HG02973 (cell line): ENCODE data around the gene MBNL2.

Experiments used
- ATAC-seq: cut with Tn5 transposase; IDR thresholded peaks from one replicate; pipeline ENCODE4 v1.9.1; 2021; ENCODE audit warnings: moderate library complexity; ENCODE audit not compliant: unreplicated experiment

MBNL2 gene

GRCh38 chr13:97269603-97270002 is 47.5 kb downstream of the MBNL2 start:
- no peak for ATAC-seq

DNA sequence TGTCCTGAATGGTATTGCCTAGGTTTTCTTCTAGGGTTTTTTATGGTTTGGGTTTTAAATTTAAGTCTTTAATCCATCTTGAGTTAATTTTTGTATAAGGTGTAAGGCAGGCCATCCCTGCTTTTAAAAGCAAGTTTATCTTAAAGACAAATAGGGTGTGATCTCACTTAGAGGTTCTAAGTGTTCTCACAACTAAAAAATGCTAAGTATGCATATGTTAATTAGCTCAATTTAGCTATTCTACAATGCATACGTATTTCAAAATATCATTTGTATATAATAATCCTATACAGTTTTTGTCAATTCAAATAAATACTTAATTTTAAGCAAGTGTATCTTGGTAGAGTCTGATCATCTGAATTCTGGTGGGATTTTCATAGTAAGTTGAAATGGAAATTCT is 50.4 kb downstream of the MBNL2 start:
- no peak for ATAC-seq

GRCh38 chr13:97273341-97273831 is 51.3 kb downstream of the MBNL2 start:
- no peak for ATAC-seq

DNA sequence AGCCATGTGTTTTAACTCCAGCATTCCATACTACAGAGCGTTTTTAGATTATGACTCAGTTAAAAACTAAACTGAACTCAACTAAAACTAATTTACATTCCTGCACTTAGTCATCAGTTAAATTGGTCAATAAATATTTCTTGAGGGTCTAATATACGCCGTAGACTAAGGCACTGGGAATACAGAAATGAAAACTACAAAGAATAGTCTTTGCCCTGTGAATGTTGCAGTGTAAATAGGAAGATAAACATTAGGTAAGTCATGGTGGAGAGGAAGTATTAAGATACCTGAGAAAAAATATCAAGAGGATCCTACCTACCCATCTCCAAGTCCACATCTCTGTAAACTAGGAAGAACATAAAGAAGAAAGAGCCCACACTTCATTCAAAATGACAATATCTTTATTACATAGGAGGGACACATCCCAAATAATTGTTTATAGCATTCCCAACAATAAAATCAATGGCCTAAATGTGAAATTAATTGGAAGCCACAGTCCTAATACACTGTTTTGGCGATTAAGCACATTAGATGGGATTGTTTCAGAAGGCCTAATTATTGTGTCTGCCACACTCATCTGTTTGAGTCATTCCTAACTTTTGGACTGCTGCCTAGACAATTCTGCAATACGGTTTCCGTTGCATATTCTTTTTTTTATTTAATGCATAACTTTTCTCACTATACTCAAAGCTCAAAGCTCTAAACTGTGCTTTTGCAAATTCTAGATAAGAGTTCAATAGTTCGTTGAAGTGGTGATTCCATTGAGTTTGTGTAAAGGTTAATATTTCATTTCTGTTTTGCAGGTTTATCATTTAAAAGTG is 52.9 kb downstream of the MBNL2 start:
- no peak for ATAC-seq

DNA sequence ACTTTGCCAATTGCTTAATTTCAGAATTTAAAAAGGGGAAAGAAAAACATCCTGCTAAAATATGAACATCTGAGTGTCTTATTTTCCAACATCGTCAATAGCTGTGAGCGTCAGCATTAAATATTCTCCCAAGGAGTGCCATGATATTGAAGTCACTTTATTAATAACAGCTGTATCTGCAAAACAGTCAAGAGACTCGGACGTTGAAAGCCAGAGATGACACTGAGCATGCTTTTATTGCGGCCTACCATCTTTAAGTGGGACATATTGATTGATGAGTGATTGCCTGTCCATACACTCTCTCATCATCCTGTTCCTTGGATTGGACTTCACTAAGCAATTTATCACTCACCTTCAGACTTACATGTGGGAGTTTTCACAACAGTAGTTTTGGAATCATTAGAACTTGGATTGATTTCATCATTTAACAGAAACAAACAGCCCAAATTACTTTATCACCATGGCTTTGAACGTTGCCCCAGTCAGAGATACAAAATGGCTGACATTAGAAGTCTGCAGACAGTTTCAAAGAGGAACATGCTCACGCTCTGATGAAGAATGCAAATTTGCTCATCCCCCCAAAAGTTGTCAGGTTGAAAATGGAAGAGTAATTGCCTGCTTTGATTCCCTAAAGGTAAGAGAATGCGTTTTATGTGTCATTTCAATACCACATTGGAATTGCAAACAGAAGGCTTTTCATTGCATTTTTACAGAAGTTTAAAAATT is 53.8 kb downstream of the MBNL2 start:
- no peak for ATAC-seq

DNA sequence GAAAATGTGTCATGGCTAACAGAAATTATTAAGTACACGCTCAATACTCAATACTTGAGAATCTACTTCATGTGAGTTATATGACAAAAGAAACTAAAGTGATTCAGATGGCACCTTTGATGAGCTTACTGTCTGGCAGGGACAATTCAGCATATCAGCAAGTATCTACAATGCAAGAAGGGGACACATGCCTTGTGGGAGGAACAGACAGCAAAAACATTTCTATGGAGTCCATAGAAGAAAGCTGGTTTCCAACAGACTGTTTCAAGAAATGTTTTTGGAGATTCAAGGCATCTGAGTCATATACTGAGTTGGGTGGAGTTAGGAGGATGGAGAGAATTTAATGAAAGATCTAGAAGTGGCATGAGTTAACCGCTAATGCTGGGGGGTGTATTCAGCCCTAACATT is 54.7 kb downstream of the MBNL2 start:
- ATAC-seq, result no peak

- ATAC-seq, result no peak
These were observed 56.6 kb downstream of the MBNL2 start for GRCh38 chr13:97278435-97279411.

DNA sequence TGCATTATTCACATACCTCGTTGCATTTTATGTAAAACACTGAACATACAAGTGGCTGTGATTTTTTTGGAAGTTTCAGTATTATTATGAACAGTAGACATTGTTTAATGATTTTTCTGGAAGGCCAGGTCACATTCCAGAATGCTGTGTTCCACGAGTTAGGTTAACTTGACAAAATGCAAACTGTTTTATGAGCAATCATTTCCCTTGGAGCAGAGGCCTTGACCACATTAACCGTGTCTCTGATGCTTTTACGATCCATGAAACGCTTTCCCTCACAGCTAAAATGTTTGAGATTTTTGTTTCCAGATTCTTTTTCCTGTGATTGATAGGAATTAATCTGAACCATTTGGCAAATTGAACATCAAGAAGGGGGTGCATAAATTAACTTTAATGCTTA is 57.8 kb downstream of the MBNL2 start:
- ATAC-seq, result no peak

- no peak for ATAC-seq
These were observed 58.3 kb downstream of the MBNL2 start for GRCh38 chr13:97280478-97280877.

DNA sequence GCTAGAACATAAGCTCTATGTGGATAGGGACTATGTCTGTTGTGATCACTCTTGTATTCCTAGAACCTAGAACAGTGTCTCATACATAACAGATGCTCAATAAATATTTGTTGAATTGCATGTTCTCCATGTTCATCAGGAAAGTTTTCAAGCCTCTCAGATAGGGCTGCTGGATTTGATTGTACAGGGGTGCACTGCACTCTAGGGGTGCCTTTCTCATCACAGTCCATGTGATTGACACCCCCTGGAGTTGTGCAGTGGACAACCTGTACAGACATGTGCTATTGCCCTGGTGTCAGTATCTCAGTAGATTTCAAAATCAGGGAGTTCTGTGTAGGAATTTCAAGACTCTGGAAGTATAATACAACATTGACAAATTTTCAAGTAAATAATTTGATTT is 58.9 kb downstream of the MBNL2 start:
- no peak for ATAC-seq

DNA sequence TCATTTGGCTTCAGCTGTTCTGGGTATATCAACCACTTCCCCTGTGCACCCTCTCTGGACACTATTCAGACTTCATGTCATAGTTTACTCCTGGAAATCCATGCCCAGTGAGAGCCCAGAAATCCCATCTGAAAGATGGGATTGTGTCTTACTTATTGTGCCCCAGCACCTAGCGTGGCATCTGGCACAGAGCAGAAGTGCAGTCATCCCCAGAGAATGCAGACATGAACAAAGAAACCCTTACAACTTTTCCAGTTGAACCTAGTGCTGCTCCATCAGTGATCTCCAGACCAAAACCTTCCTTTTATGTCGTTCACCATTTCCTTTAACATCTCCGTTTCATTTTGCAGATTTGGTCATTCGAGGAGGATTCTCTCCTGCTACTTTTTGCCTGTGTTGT is 60.6 kb downstream of the MBNL2 start:
- ATAC-seq, result no peak

- peak; percentile 61 for ATAC-seq
These were observed 61.8 kb downstream of the MBNL2 start for GRCh38 chr13:97283888-97284287.

- no peak for ATAC-seq
These were observed 62.4 kb downstream of the MBNL2 start for GRCh38 chr13:97284558-97284957.

GRCh38 chr13:97285221-97285955 is 63.3 kb downstream of the MBNL2 start:
- no peak for ATAC-seq

GRCh38 chr13:97286317-97287046 is 64.3 kb downstream of the MBNL2 start:
- ATAC-seq, result no peak

GRCh38 chr13:97287047-97287383 is 64.9 kb downstream of the MBNL2 start:
- ATAC-seq, result no peak

DNA sequence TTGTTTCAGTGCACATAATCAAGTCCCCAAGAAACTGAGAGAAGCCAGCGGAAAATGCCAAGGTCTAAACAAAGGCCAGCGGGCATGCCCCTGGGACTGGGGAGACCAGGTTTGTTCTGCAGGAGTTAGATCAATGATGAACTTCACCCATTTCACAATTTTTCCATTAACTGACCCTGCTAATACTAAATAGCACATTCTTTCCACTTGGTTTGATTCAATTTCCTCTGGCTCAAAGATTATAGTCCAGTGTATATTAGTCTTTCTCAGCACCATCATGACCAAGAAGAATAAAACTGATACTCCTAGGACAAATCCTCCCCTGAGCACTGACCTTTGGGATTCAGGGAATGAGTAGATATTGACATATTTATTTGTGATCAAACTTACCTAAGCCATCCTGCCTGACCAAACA is 66.4 kb downstream of the MBNL2 start:
- no peak for ATAC-seq

DNA sequence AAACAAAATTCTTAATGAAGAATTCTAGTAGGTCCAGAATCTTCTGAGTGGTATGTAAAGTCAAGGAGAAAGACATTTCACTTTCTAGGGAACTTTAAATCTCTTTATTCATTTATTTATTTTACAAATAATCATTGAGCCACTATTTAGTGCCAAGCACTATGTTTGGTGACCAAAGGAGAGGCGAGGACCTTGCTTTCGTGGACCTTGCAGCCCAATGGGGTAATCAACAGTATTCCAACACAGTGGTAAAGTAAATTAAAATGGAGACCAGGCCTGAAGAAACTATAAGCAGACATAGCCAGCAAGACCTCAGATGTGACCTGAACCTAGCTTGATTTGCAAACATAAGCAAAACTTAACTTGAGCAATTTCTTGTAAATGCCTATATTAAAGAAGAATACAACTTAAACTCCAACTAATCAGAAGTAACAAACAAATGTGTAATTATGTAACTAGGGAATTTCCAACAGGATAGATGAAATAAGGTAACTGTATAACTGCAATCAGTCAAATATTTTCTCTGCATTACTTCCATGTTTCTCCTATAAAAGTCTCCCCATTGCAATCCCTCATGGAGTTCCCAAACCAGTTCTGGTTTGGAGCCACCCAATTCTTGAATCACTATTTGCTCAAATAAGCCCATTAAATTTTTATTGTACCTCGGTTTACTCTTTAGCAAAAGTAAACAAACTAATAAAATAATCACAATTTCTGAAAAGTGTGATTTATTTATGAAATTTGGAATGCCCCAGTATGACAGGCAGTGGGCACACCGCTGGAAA is 67.6 kb downstream of the MBNL2 start:
- ATAC-seq, result no peak
